GM18499 (cell line): ENCODE results near the gene DIS3.
"Not testable (repeated sequence)": the region's sequence is repeated elsewhere in the genome, so short reads cannot be mapped to it uniquely, and the experiment has no call there.

Experiments used
- ATAC-seq: cut with Tn5 transposase; IDR thresholded peaks from one replicate; pipeline ENCODE4 v1.9.1; 2021; ENCODE audit warnings: moderate number of reproducible peaks; ENCODE audit not compliant: insufficient read depth, unreplicated experiment

DIS3 gene, protein sequence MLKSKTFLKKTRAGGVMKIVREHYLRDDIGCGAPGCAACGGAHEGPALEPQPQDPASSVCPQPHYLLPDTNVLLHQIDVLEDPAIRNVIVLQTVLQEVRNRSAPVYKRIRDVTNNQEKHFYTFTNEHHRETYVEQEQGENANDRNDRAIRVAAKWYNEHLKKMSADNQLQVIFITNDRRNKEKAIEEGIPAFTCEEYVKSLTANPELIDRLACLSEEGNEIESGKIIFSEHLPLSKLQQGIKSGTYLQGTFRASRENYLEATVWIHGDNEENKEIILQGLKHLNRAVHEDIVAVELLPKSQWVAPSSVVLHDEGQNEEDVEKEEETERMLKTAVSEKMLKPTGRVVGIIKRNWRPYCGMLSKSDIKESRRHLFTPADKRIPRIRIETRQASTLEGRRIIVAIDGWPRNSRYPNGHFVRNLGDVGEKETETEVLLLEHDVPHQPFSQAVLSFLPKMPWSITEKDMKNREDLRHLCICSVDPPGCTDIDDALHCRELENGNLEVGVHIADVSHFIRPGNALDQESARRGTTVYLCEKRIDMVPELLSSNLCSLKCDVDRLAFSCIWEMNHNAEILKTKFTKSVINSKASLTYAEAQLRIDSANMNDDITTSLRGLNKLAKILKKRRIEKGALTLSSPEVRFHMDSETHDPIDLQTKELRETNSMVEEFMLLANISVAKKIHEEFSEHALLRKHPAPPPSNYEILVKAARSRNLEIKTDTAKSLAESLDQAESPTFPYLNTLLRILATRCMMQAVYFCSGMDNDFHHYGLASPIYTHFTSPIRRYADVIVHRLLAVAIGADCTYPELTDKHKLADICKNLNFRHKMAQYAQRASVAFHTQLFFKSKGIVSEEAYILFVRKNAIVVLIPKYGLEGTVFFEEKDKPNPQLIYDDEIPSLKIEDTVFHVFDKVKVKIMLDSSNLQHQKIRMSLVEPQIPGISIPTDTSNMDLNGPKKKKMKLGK

DNA sequence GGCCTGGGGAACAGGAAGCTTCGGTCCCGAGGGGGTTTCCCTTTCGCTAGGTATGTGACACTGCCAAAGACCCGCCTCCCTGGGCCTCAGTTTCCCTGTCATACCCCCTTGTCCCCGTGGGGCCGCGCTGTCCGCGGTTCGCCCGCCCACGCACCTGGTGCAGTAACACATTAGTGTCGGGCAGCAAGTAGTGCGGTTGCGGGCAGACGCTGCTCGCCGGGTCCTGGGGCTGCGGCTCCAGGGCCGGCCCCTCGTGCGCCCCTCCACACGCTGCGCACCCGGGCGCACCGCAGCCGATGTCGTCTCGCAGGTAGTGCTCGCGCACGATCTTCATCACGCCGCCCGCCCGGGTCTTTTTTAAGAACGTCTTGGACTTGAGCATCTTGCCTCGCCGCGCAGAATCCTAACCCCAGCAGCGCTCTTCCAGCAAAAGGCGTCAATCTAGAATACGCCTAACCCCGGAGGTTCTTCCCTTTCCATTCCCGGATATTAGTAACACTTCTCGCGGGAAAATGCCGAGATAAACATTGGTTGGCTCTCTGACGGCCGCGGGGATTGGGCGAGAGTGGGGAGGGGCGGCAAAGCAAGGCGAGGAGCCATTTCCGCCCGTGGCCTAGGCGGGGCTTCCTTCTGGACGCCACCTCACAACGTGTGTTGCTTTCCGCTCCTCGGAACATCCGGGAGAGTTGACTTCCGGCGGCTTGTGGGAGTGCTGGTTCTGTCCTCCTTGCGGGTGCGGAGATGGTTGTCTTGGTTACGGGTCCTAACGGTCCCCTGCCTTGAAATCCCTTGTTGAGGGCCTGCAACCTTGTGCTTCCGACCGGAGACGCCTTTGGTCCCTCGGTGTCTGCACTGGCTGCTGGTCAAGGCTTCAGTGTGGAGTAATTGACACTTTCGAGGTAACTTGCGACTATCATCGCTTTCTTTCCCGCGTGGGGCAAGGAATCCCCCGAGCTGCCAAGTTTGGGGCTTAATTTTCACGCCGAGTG is at the start of gene DIS3, which contains the start of gene PIBF1:
Gene DIS3 (minus strand): TSS at position 450 of the 989 bp plus-strand sequence. CDS start 68 bp downstream, at position 382.
Gene PIBF1 (plus strand): TSS at position 683 of the 989 bp plus-strand sequence. CDS start 1,337 bp downstream, outside the sequence.
- ATAC-seq, result peak; percentile 97

DNA sequence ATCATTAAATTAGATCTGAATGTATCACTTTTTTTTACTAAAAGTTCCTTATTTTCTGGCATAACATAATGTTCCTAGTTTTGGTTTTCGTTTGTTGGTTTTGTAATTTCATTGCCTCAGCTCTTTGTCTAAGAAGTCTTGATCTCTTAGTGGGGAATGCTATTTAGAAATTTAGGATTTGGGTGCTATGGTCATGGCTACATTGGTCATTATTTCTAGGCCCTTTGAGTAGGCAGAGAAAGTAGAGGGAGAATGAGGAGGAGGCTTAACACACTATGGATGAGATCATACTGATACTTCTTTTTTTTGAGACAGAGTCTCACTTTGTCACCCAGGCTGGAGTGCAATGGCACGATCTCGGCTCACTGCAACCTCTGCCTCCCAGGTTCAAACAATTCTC is 42.0 kb upstream of the DIS3 start:
- no peak for ATAC-seq

DNA sequence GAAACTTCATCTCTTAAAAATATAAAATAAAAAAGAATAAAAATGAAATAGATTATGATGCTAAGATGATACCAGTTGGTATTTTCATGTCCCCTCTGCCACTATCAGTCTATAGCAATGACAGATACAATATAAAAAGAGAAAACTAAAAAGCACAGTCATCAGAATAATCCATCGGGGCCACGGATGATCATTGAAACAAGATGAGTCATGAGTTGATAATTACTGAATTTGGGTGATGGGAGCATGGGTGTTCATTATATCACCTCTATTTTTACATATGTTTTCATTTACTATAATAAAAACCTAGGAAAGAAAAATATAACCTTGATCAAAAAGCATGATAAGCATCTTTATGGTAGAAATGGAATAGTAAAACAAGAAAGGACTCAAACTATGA is 41.4 kb upstream of the DIS3 start:
- ATAC-seq, result no peak

DNA sequence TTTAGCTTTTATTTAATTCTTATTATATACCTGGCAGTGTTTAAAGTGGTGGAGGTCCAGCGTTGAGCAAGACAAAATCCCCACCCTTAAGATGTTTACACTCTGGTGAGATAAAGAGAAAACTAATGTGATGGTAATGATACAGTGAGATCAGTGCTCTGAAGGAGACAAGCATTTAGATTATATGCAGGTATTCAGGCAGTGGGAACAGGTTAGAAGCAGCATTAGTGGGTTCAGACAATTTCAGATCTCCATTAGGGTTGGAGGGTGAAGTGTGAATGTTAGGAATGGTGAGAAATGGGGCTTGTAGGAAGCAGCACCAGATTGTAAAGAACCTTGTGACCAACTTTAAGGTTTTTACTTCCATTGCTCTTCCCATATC is 39.2 kb upstream of the DIS3 start:
- no peak for ATAC-seq

DNA sequence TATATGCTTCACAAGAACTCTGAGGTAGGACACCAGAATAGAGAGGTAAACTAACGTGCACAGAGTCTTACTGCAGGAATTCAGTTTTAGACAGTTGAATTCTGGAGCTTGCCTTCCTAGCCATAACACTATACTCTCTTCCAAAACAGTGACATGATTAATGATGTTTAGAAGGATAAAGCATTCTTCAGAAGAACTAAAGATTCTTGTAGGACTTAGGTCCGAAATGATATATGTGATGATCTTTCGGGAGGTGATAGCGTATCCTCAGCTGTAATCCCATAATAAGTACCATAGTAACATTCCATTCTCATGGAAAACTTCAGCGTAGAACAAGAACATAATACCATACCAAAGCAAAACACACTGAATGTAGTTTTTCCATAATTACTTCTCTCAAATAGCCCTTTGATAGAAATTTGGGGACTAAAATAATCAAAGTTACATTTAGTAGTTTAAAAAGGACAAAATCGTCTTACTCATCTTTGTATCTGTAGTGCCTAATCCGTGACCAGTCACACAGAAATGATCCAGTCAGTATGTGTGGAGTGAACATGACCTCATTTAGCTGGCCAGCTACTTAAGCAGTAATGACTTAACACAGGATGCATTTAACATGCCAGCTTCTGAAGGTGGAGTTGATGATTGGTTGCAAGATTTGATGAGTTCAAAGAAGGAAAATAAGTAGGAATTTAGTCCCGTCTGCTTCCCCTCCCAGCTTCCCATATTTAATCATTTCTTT is 38.6 kb upstream of the DIS3 start:
- ATAC-seq, result no peak

DNA sequence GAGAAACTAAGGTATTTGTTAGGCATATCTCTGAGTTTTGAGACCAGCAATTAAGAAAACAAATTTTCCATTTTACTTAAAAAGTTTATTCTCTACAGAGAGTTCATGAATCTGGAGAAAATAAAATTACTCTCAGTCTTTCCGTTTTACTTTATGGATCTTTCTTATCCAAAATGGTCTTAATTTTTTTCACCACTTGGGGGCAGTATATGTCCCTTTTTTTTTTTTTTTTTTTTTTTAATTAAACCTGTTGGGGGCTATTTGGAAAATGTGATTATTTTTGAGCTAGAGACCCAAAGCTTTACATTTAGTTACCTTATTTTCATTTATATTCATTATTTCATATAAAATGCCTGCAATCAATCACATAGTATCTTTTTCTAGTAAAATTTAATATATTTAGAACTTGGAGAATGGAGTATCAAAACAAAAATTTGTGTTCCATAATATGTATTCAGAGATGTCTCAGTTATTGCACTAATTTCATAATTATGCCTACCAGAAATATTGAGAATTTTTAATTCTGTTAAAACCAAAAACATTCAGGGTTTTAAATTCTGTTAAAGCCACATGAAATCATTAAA is 27.3 kb upstream of the DIS3 start:
- ATAC-seq, result no peak

DNA sequence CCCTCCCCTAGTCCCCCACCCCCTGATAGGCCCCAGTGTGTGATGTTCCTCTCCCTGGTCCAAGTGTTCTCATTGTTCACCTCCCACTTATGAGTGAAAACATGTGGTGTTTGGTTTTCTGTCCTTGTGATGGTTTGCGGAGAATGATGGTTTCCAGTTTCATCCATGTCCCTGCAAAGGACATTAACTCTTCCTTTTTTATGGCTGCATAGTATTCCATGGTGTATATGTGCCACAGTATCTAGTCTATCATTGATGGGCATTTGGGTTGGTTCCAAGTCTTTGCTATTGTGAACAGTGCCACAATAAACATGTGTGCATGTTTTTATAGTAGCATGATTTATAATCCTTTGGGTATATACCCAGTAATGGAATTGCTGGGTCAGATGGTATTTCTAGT is 24.8 kb upstream of the DIS3 start:
- not testable (repeated sequence) for ATAC-seq

DNA sequence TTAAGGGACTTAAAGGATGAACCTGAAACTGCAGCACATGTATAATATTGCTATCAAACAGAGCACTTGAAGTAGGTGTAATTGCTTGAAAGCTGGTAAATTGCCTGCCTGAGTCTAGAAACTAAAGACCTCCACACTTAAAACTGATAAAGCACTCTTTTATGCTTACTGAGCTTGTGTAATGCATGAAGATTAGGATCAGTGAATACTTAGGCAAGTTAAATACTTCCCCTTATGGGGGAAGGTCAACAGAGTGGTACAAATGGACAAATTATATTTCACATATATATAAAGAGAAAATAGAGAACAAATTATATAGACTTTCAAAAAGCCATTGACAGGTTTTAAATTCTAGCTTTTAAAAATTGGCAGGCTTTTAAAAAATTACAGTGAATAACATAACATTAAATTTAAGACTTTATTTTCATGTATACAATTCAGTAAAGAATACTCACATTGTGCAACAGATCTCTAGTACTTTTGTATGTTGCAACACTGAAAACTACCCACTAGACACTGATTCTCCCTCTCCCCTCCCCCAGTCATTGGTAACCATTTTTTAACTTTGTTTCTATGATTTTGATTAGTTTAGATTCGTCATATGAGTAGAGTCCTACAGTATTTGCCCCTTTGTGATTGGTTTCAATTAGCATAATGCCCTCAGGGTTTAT is 24.1 kb upstream of the DIS3 start:
- ATAC-seq, result no peak

DNA sequence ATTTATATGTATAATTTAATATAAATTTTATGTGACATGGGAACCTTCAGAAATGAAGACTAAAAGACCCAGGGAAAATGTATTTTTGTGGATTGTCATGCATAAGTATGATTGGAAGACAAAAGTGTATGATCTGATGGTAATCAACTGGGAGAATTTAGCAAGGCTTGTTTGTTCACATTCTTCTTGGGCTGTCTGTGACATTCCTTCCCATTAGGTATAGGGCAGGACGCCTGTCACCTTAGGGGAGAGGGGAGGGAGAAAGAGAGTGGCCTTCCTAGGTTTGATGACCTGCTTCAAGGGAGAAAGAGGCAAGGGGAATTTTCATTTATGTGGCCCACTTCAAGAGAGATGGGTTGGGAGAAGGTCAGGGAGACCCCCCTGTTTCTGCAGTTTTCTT is 22.6 kb upstream of the DIS3 start:
- no peak for ATAC-seq

DNA sequence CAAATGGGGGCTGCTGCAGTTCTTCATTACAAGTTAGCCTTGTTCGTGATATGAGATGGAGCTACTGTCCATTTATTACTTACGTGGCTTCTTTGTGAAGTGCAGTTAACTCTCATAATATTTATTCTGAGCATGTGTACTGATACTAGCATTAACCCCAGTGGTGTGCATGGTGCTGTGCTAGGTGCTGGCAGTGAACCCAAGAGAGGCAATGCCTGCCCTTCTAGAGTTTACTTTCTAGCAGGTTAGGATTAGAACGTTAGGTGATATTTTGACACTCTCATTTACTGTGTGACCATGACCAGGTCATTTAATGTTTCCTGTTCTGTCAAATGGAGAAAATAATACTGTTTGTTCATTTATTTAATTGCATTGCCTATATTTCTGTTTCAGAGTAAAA is 17.1 kb upstream of the DIS3 start:
- no peak for ATAC-seq

DNA sequence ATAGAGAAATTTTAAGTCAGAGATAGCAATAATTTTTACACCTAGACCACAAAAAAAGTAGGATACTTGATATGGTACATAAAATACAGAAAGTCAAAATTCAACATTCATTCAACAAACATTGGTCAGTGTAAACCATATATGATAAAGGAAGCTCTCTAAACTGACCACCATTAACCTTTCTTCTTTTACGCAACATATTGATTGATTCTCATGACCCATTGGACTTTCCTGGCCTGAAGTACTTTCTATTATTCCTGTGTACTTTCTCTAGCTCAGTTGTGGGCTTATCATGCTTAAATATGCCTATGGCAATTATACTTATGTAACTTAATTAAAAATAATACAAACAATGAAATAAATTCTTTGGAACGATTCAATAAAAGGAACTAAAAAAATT is 10.9 kb upstream of the DIS3 start:
- ATAC-seq, result no peak

DNA sequence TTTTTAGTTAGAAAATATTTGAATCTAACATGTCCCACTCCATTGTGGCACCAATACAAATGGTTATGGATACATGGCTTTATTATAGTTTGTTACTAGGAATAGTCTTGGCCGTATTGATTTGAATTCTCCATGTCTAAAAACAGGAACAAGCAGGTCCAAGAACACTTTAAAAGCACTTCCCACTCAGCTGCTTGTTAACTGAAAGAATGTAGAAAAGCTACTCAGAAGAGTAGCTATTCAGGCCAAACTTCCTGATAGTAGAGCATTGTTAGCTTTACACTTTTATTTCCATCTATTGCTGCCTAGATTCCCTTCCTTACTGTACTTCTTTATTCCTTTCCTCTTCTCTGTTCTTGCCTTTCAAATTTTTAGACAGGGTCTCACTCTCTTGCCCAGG is 7.1 kb upstream of the DIS3 start:
- ATAC-seq, result no peak

DNA sequence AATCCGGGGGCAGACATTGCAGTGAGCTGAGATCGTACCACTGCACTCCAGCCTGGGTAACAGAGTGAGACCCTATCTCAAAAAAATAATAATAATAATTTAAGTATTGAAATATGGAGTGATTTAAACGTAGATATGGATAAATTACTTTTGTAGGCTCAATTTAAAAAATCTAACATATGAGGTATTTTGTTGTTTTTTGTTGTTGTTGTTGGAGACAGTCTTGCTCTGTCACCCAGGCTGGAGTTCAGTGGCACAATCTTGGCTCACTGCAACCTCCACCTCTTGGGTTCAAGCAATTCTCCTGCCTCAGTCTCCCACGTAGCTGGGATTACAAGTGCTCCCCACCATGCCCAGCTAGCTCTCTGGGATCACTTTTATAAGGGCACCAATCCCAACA is 3.0 kb upstream of the DIS3 start:
- ATAC-seq, result not testable (repeated sequence)

DNA sequence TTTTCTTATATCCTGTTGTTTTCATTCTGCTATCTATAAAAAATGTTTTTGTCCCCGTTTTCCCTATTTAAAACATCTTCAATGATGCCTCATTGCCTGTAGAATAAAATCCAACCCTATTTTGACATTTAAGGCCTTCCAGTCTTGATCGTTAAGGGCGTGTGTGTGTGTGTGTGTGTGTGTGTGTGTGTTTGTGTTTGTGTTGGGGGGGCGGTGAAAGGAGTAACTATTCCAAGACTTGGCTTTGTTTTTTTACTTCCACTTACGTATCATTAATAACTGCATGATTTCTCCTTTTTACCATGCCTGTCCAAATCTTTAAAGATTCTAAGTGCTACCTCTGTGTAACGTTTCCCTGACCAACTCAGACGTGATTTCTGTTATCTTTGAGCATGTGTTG is 1.0 kb upstream of the DIS3 start:
- no peak for ATAC-seq

DNA sequence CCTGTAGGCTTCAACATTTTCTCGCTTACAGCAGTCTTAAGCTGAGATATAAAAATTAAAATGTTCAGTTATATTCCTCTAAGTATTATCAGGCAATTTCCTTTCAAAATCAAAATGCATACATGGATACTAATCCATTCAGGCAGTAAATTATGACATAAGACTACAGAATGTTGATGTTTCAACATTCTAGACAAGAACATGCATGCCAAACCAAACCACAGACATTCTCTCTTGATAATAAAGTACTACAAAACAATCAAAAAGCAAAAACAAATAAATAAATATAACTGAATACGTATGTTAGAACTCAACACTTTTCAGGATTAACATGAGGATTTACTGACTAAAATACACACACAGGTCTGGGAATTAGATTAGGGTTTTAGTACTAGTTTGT is 7.7 kb downstream of the DIS3 start:
- no peak for ATAC-seq

DNA sequence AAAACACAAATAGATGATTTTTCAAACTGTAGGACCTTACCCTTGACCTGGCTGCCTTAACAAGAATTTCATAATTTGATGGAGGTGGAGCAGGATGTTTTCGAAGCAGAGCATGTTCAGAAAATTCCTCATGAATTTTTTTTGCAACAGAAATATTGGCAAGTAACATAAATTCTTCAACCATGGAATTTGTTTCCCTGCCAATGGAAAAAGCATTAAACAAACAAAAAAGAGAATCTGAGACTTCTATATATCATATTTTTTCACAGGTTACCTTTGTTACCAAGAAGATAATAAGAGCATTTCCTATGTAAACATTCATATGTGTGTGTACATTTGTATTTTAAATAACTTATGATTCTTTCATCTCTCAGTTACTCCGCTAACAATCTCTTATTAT is 18.3 kb downstream of the DIS3 start:
- ATAC-seq, result no peak

DNA sequence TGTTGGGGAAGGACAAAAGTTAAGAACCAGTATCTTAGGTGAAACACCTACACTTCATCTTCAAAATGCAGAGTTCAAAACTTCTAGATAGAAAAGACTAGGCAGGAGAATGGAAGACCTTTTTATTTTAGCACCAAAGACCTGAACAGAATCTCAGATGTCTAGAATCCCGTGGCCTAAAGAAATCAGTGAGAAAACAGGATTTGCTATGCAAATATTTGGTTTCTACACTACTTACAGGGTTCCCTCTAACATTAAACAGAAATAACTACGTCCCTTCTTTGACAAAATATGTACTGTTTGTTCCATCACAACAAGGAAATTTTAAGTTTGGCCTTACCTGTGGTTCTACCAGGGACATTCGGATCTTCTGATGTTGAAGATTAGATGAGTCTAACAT is 21.5 kb downstream of the DIS3 start:
- no peak for ATAC-seq

DNA sequence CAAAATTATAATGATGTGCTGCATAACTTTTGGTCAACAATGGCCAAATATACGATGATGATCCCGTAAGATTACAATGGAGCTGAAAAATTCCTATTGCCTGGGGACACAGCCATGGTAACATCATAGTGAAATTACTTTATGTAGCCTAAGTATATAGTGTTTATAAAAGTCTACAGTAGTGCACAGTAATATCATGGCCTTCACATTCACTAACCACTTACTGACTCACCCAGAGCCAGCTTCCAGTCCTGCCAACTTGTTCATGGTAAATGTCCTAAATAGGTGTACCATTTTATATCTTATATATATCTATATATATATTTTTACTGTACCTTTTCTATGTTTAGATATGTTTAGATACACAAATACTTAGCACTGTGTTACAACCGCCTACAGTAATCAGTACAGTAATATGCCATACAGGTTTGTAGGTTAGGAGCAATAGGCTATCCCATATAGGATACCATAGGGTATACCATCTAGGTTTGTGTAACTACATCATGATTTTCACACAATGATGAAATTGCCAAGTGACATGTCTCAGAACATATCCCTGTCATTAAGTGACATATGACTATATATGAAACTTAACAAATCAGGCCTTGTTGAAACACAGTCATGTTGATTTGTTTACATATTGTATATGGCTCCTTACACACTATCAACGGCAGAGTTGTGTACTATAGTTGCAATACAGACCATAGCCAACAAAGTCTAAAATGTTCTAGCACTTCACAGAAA is 23.7 kb downstream of the DIS3 start:
- ATAC-seq, result no peak
